D721Med (cell line): Measurements from ENCODE around the gene SNORC.

Source experiments
- DNase-seq: peaks from one replicate; pipeline ENCODE4 v3.0.0; 2011; ENCODE audit warnings: low spot score; ENCODE audit not compliant: insufficient read length
- FAIRE-seq: peaks from 2 replicates; lab custom pipeline; 2011; peaks lifted over from hg19 to GRCh38; lab: Jason Lieb, UNC
- TF ChIP-seq, protein P1 (sequence below): IDR thresholded peaks from 2 replicates; pipeline ENCODE4 v1.5.1; 2012; ENCODE audit warnings: mild to moderate bottlenecking, control low read depth; ENCODE audit not compliant: insufficient read depth; ENCODE audit errors: missing control alignments

SNORC gene

DNA sequence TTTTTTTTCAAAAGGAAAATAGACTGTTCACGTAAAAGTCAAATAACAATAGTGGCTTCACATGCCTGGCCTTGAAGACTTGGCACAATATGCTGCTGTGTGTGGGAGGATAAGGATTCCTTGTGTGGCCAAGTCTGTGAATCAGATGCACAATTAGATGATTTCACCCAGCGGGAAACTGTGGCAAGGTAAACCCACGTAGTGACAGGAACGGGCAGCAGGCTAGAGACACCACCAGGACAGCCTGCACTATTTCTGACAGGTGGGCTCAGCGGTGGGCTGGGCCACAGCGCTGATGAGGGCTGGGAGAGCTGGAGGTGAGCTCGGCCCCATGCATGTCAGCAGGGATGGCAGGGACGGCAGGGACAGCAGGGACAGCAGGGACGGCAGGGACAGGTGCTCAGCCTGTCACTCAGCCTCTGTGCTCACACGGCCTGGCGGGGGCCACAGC lies 21.6 kb downstream of the SNORC start:
- FAIRE-seq (no peak), DNase-seq (no peak)
- TF ChIP-seq, protein P1, sequence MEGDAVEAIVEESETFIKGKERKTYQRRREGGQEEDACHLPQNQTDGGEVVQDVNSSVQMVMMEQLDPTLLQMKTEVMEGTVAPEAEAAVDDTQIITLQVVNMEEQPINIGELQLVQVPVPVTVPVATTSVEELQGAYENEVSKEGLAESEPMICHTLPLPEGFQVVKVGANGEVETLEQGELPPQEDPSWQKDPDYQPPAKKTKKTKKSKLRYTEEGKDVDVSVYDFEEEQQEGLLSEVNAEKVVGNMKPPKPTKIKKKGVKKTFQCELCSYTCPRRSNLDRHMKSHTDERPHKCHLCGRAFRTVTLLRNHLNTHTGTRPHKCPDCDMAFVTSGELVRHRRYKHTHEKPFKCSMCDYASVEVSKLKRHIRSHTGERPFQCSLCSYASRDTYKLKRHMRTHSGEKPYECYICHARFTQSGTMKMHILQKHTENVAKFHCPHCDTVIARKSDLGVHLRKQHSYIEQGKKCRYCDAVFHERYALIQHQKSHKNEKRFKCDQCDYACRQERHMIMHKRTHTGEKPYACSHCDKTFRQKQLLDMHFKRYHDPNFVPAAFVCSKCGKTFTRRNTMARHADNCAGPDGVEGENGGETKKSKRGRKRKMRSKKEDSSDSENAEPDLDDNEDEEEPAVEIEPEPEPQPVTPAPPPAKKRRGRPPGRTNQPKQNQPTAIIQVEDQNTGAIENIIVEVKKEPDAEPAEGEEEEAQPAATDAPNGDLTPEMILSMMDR = no peak

DNA sequence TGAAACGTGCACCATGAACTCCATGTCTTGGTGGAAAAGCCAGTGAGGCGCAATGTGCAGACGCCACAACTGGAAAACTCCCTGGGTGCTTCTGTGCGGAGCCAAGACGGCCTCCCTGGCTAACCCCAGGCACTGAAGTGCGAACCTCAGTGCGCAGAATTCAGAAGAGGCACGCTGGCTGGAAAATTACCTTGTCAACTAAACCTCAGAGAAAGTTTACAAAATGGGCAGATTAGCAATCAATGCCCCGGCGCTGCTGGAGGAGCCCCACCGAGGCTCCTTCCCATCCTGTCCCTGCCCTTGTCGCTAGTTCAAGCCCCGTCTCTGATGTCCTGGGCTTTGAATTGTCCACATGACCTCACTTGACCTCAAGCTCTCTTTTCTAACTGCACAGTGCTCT lies 22.2 kb downstream of the SNORC start:
- FAIRE-seq = no peak
- DNase-seq = no peak

DNA sequence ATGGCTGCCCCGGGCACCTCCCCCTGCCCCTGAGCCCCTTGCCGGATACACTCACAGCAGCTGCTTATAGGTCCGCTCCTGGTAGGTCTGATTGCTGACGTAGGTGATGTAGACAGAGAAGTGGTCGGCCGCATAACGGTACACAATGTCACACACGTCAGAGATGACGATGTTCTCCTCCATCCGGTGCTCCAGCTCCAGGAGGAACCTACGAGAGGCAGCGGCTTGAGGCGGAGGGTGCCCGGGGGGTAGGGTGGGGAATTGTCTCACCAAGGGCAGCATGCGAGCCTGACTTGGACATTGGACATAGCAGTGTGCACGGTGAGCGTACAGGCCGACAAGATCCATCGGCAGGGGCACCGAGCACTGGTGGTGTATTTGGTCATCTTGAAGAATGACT lies 22.8 kb downstream of the SNORC start:
- FAIRE-seq = no peak
- TF ChIP-seq, protein P1 = no peak
- DNase-seq = no peak

More for the DNA sequence above, 22.2 kb downstream of the SNORC start:
- TF ChIP-seq, protein P1 = no peak

DNA sequence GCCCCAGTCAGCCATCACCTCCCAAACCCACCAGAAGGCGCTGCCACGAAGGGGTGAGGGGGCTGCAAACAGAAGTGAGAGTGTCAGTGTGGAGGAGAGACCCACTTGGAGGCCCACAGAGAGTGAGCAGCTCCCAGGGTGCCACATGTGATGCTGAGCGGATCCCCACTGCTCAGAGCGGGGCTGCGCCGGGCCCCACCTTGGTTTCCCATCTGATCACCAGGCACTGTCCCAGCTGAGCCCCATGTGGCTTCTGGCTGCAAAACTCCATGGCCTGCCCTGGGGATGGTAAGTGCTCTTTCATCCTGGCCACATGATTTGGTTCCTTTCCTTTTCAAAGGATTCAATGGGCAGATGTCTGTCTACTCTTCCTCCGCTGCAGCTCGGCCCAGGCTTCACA lies 23.8 kb downstream of the SNORC start:
- no peak for FAIRE-seq
- DNase-seq = no peak
- TF ChIP-seq, protein P1 = no peak

DNA sequence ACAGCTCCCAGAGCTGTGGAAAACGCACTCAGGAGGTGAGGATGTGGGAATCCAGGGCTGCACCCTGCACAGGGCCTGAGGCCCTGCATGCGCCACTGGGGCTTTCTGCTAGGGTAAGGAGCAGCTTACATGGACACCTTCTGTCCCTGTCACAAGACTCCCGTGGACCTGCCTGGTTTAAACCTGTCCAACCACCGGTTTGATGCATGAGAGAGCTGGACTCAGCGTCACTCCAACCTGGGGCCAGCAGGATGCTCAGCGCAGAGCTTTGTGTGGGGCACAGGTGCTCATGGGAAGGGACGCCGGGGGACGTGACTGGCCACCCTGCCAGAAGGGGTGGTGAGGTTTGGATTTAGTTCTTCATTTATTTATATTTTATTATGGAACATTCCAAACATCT lies 24.2 kb downstream of the SNORC start:
- DNase-seq = no peak
- TF ChIP-seq, protein P1 = no peak
- no peak for FAIRE-seq

DNA sequence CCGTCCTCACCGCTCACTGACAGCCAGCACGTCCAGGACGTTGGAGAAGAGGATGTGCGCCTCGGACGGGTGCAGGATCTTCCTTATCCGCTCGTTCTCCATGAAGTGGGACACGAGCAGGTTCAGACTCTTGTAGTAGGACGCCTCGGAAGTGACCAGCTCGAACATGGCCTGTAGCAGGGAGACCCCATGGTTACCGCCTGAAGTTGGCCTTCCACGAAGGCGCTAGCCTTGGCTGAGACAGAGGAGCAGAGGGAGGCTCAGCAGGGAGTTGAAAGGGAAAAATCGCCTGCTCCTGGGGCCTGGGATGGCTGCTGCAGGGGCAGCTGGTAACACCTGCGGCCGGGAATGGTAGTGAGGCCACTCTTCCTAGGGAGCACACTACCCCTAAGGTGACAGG lies 24.7 kb downstream of the SNORC start:
- TF ChIP-seq, protein P1 = no peak
- FAIRE-seq = no peak
- DNase-seq = no peak

DNA sequence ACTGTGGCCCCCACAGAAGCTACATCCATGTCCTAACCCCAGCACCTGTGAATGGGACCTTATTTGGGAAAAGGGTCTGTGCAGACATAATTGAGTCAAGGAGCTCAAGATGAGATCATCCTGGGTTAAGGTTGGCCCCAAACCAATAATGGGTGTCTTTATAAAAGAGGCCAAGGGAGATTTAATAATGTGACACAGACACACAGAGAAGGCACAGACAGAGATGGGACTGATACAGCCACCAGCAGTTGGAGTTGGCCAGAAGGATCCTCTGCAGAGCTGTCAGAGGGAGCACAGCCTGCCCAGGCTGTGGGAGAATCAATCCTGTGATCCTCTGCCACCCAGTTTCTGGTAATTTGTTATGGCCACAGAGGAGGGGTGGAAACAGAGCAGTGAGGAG lies 26.0 kb downstream of the SNORC start:
- TF ChIP-seq, protein P1 = no peak
- DNase-seq = no peak
- no peak for FAIRE-seq
